Keratinocyte (primary cell): Measurements from ENCODE around the gene THUMPD1. TPM values are rescaled to one million over a fixed set of nuclear protein-coding genes. Genes with fewer than 3 reads are reported as not detected.
"Not testable (repeated sequence)": the region's sequence is repeated elsewhere in the genome, so short reads cannot be mapped to it uniquely, and the experiment has no call there.

Experiments used
- DNase-seq: peaks from one replicate; pipeline ENCODE4 v3.0.0-alpha.2; 2011; ENCODE audit warnings: low read depth, missing footprints, low spot score
- FAIRE-seq: peaks from 2 replicates; lab custom pipeline; 2011; peaks lifted over from hg19 to GRCh38; lab: Jason Lieb, UNC
- H2AFZ ChIP-seq: 2 replicates; pipeline ENCODE4 v1.6.0; 2012; ENCODE audit warnings: low read length, control low read depth, inconsistent platforms; ENCODE audit not compliant: control insufficient read depth
- H3K27ac ChIP-seq: 2 replicates; pipeline ENCODE4 v1.5.1; 2011; ENCODE audit warnings: low read length; ENCODE audit not compliant: control insufficient read depth, insufficient read depth
- H3K27me3 ChIP-seq: 3 replicates; pipeline ENCODE4 v1.6.0; 2011; ENCODE audit warnings: low read length; ENCODE audit not compliant: control insufficient read depth, insufficient read depth; ENCODE audit errors: extremely low read depth
- H3K36me3 ChIP-seq, 2 experiments: 2 replicates in 1 of 2; 3 replicates in 1 of 2; pipeline ENCODE4 v1.5.1; 2011; ENCODE audit warnings: low read length in 2 of 2, mild to moderate bottlenecking in 1 of 2; ENCODE audit not compliant: control insufficient read depth in 2 of 2, insufficient read depth in 2 of 2; ENCODE audit errors: extremely low read depth in 1 of 2
- H3K4me1 ChIP-seq: 3 replicates; pipeline ENCODE4 v1.5.1; 2011; ENCODE audit warnings: low read length; ENCODE audit not compliant: control insufficient read depth, insufficient read depth; ENCODE audit errors: extremely low read depth
- H3K4me2 ChIP-seq: 3 replicates; pipeline ENCODE4 v1.6.0; 2011; ENCODE audit warnings: low read depth, low read length; ENCODE audit not compliant: control insufficient read depth, insufficient read depth; ENCODE audit errors: extremely low read depth
- H3K4me3 ChIP-seq, 3 experiments: fragments of 200-600 bp in 1 of 3; sonication (generic) in 1 of 3; 2 replicates in 2 of 3; 3 replicates in 1 of 3; pipeline ENCODE4 v1.5.1; 2011 to 2016; ENCODE audit warnings: low read length in 3 of 3, mild to moderate bottlenecking in 3 of 3, control low read depth in 2 of 3, inconsistent platforms in 1 of 3, low read depth in 1 of 3, mixed read lengths in 1 of 3, mixed run types in 1 of 3, moderate library complexity in 1 of 3; ENCODE audit not compliant: control insufficient read depth in 2 of 3, insufficient read depth in 2 of 3; ENCODE audit errors: extremely low read depth in 1 of 3
- H3K79me2 ChIP-seq: 2 replicates; pipeline ENCODE4 v1.6.0; 2012; ENCODE audit warnings: low read length; ENCODE audit not compliant: control insufficient read depth, insufficient read depth
- H3K9ac ChIP-seq: 3 replicates; pipeline ENCODE4 v1.6.0; 2011; ENCODE audit warnings: low read length; ENCODE audit not compliant: control insufficient read depth, insufficient read depth; ENCODE audit errors: extremely low read depth
- H3K9me1 ChIP-seq: 3 replicates; pipeline ENCODE4 v1.6.0; 2011; ENCODE audit warnings: low read length; ENCODE audit not compliant: control insufficient read depth, insufficient read depth; ENCODE audit errors: extremely low read depth
- H3K9me3 ChIP-seq: 2 replicates; pipeline ENCODE4 v1.5.1; 2012; ENCODE audit warnings: low read depth, low read length; ENCODE audit not compliant: control insufficient read depth
- H4K20me1 ChIP-seq: 3 replicates; pipeline ENCODE4 v1.6.0; 2011; ENCODE audit warnings: low read length; ENCODE audit not compliant: control insufficient read depth, insufficient read depth; ENCODE audit errors: extremely low read depth
- CTCF ChIP-seq, 3 experiments: IDR thresholded peaks in 1 of 3; conservative IDR thresholded peaks in 1 of 3; optimal IDR thresholded peaks in 1 of 3; 2 replicates in 2 of 3; 3 replicates in 1 of 3; pipeline versions ENCODE3 to v1.5.1; 2011; ENCODE audit warnings: low read length in 3 of 3, mild to moderate bottlenecking in 3 of 3, moderate library complexity in 2 of 3, control low read depth in 1 of 3, inconsistent platforms in 1 of 3; ENCODE audit not compliant: insufficient read depth in 2 of 3; ENCODE audit errors: extremely low read depth in 1 of 3
- EZH2 ChIP-seq: IDR thresholded peaks from one replicate; pipeline ENCODE4 v1.6.1; 2012; ENCODE audit warnings: inconsistent platforms, mild to moderate bottlenecking, low read length, moderate library complexity
- dilution Hi-C: fragments of 300-500 bp; cut with MboI; formaldehyde crosslinking; loops from one replicate; pipeline ENCODE4 v1.7.0; 2020; ENCODE audit warnings: low sequenced_read_pairs; ENCODE audit not compliant: extremely low pct_ligation_motif_present
- polyA plus RNA-seq, 5 experiments: library from polyadenylated mRNA; depleted of rRNA in 3 of 5; stranded (reverse) in 3 of 5; stranded (forward) in 1 of 5; unstranded in 1 of 5; fragments of >200 nt; gene quantifications; 1 replicate in 1 of 5; 2 replicates in 3 of 5; 3 replicates in 1 of 5; pipeline versions ENCODE4 v1.2.1 to v1.2.3, GENCODE V29; 2011 to 2012; ENCODE audit warnings: missing spikeins in 2 of 5, low read depth in 1 of 5, low replicate concordance in 1 of 5

THUMPD1 gene
- polyA plus RNA-seq, 1 donor (not counting 4 experiments of a cell fraction or from before 2014, with no cell fraction given): 25.9 TPM

- dilution Hi-C loops: no loop called here
- Histone ChIP-seq H3K4me2 (no peak overlapping the region), H3K27me3 (no peaks in the 10 kb centered on the region), H3K4me1 (no peaks in the 10 kb centered on the region), H3K9me3 (no peaks in the 10 kb centered on the region), H3K9me1 (no peaks in the 10 kb centered on the region), H3K9ac (no peak overlapping the region), H3K4me3 (no peak overlapping the region), H3K36me3 (no peaks in the 10 kb centered on the region), H3K79me2 (no peaks in the 10 kb centered on the region), H2AFZ (no peak overlapping the region), H3K27ac (no peak overlapping the region), H4K20me1 (no peaks in the 10 kb centered on the region)
- no peak for FAIRE-seq
- no peak for TF ChIP-seq CTCF (optimal IDR thresholded peaks at IDR 0.05 in 1 of 3, IDR thresholded peaks at IDR 0.05 in 1 of 3, conservative IDR thresholded peaks at IDR 0.05 in 1 of 3; ENCODE audit: extremely low read depth in 1 of 3, insufficient read depth in 2 of 3, low read length in 3 of 3)
- TF ChIP-seq EZH2: no peak
- no peak for DNase-seq
Measured at GRCh38 chr16:20720251-20720650, 21.4 kb downstream of the THUMPD1 start.

DNA sequence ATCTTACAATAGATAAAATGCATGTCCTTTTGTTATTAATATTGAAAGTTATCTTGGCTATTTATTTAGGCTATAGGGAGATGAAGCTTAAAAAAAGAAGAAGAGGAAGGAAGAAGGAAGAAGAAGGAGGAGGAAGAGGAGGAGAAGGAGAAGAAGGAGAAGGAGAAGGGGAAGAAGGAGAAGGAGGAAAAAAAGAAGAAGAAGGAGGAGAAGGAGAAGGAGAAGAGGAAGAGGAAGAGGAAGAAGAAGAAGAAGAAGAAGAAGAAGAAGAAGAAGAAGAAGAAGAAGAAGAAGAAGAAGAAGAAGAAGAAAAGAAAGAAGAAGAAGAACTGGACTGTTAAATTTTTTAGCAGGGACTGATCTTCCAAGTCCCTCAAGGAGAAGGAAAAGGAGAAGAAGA lies 23.9 kb downstream of the THUMPD1 start:
- H2AFZ ChIP-seq, H3K36me3 ChIP-seq, H3K4me1 ChIP-seq, H3K79me2 ChIP-seq, FAIRE-seq, dilution Hi-C loops, H3K9ac ChIP-seq, DNase-seq, H4K20me1 ChIP-seq, H3K9me3 ChIP-seq, H3K9me1 ChIP-seq, H3K4me3 ChIP-seq, H3K4me2 ChIP-seq, H3K27ac ChIP-seq, H3K27me3 ChIP-seq: not testable (repeated sequence)

DNA sequence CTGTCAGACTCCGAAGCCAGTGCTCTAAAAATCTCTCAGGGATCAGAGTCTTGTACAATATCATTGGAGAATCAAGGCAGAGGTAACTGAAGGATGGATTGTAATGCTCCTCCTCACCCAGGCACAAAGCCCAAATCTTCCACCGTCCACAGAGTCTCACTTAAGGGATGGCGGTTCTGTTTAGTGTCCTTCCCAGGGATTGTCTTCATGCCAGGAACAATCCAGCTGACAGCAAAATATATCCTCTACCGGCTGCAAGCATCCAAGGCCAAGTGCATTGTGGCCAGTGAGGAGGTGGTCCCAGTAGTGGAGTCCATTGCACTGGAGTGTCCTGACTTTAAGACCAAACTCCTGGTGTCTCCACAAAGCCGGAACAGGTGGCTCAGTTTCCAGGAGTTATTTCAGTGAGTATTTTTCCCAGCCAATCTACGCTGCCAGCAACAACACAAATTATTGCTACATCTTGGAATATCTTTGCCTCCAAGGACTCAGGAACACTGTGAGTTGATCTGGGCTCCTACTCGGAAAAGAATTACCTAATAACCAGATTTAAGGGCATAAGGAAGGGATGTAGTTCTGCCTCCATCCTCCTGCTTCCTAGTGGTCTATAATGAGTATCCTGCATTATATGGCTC lies 30.2 kb downstream of the THUMPD1 start:
- Histone ChIP-seq H3K79me2 (no peaks in the 10 kb centered on the region), H3K9ac (no peak overlapping the region), H3K9me3 (no peaks in the 10 kb centered on the region), H4K20me1 (no peaks in the 10 kb centered on the region), H3K4me3 (no peak overlapping the region), H3K36me3 (no peaks in the 10 kb centered on the region), H3K9me1 (no peaks in the 10 kb centered on the region), H3K4me2 (no peak overlapping the region), H3K27ac (no peak overlapping the region), H3K4me1 (no peaks in the 10 kb centered on the region), H3K27me3 (no peaks in the 10 kb centered on the region), H2AFZ (no peak overlapping the region)
- dilution Hi-C loops: no loop called here
- TF ChIP-seq EZH2: no peak
- no peak for TF ChIP-seq CTCF (optimal IDR thresholded peaks at IDR 0.05 in 1 of 3, IDR thresholded peaks at IDR 0.05 in 1 of 3, conservative IDR thresholded peaks at IDR 0.05 in 1 of 3; ENCODE audit: extremely low read depth in 1 of 3, insufficient read depth in 2 of 3, low read length in 3 of 3)
- FAIRE-seq: no peak
- DNase-seq: no peak
